Upper lobe of left lung (tissue), 6 donors: ENCODE data around the gene BPTF. TPM values are rescaled to one million over a fixed set of nuclear protein-coding genes. Genes with fewer than 3 reads are reported as not detected.
"Not testable (repeated sequence)": the region's sequence is repeated elsewhere in the genome, so short reads cannot be mapped to it uniquely, and the experiment has no call there.

Source experiments
- ATAC-seq, 2 donors: fragments of 200-7000 bp; cut with Tn5 transposase; one replicate each; pipeline ENCODE4 v1.9.1; 2022; ENCODE audit warnings: mild to moderate bottlenecking in 2 of 2, moderate library complexity in 2 of 2; ENCODE audit not compliant: low FRiP score in 2 of 2
- DNase-seq, 2 donors: peaks; one replicate each; pipeline ENCODE4 v3.0.0-alpha.2; 2019 to 2020
- H3K27ac ChIP-seq, 4 donors: fragments of 200-600 bp; sonication (generic); one replicate each; pipeline ENCODE4 v1.5.1; 2016 to 2019
- H3K27me3 ChIP-seq, 4 donors: fragments of 200-600 bp; sonication (generic); one replicate each; pipeline ENCODE4 v1.5.1; 2017 to 2019
- H3K36me3 ChIP-seq, 4 donors: fragments of 200-600 bp; sonication (generic); one replicate each; pipeline ENCODE4 v1.5.1; 2016 to 2019
- H3K4me1 ChIP-seq, 4 donors: fragments of 200-600 bp; sonication (generic); one replicate each; pipeline ENCODE4 v1.5.1; 2018 to 2019
- H3K4me3 ChIP-seq, 4 donors: fragments of 200-600 bp; sonication (generic); one replicate each; pipeline ENCODE4 v1.5.1; 2017 to 2019; ENCODE audit warnings: mild to moderate bottlenecking in 2 of 4, moderate library complexity in 1 of 4
- H3K9me3 ChIP-seq, 4 donors: fragments of 200-600 bp; sonication (generic); one replicate each; pipeline ENCODE4 v1.5.1; 2018 to 2019
- EP300 ChIP-seq, 4 donors: sonication (generic); formaldehyde crosslinking; IDR thresholded peaks; one replicate each; pipeline ENCODE4 v1.5.1; 2017; ENCODE audit warnings: antibody characterized with exemption in 4 of 4, control low read depth in 2 of 4
- POLR2A ChIP-seq, 4 donors: fragments of 450-650 bp; IDR thresholded peaks; one replicate each; pipeline ENCODE4 v1.5.1; 2016 to 2017; ENCODE audit warnings: antibody characterized with exemption in 4 of 4, mild to moderate bottlenecking in 2 of 4
- POLR2AphosphoS5 ChIP-seq, 2 donors: sonication (generic); formaldehyde crosslinking; IDR thresholded peaks; one replicate each; pipeline ENCODE4 v1.5.1; 2017; ENCODE audit warnings: antibody characterized with exemption in 2 of 2
- whole genome bisulfite sequencing, 2 donors: methylation state at CpG; one replicate each; pipeline ENCODE4 v1.1.5; 2017 to 2018; 5-methylcytosine and 5-hydroxymethylcytosine counted together
- total RNA-seq, 6 donors: library from RNA; depleted of rRNA in 4 of 6; stranded (reverse); fragments of >200 nt in 4 of 6; gene quantifications; one replicate each; pipeline versions ENCODE4 v1.1.0 to v1.2.1, GENCODE V29; 2016 to 2021
- TF ChIP-seq, protein P1 (sequence below), 6 experiments: fragments of 450-650 bp in 4 of 6; fragments of 200-600 bp in 2 of 6; sonication (generic) in 2 of 6; IDR thresholded peaks; one replicate each; pipeline ENCODE4 v1.5.1; 2016 to 2019; ENCODE audit warnings: antibody characterized with exemption in 6 of 6
- donor health status: DM: no; HTN: no; CAD: no; lungs with moderate emphysema.
- donor health status: DM: no; HTN: yes; CAD: no; lungs with severe emphysema.

Gene BPTF
- total RNA-seq, 6 donors from 2014 or later, result 67.3 to 163 (median 79.7) TPM

GRCh38 chr17:67825627-67826601, 611 bp downstream of the BPTF start:
- not testable (repeated sequence) for H3K9me3 ChIP-seq, H3K27me3 ChIP-seq, H3K36me3 ChIP-seq
- TF ChIP-seq POLR2A (IDR thresholded peaks at IDR 0.05), result peak in 1 of 4 donors; percentile 40
- Histone ChIP-seq H3K4me3 (peak overlapping the region; percentile 53 to 93 (median 86)), H3K27ac (peak overlapping the region; percentile 90 to 100 (median 97)), H3K4me1 (peaks cover 36 to 50% (median 36%) of the 10 kb centered on the region in 4 donors)
- peak; percentile 34 to 92 for DNase-seq
- WGBS, 2 donors, result 1% methylated on average over 32 to 39 of the region's 94 CpGs
- ATAC-seq, result peak; percentile 58 to 65

GRCh38 chr17:67829331-67829730, 4.0 kb downstream of the BPTF start:
- H3K27me3 ChIP-seq, result no peaks in the 10 kb centered on the region
- H3K4me3 ChIP-seq, result no peak overlapping the region
- no peaks in the 10 kb centered on the region for H3K9me3 ChIP-seq
- H3K27ac ChIP-seq, result no peak overlapping the region
- H3K36me3 ChIP-seq, result no peaks in the 10 kb centered on the region
- DNase-seq, result no peak
- TF ChIP-seq, protein P1, sequence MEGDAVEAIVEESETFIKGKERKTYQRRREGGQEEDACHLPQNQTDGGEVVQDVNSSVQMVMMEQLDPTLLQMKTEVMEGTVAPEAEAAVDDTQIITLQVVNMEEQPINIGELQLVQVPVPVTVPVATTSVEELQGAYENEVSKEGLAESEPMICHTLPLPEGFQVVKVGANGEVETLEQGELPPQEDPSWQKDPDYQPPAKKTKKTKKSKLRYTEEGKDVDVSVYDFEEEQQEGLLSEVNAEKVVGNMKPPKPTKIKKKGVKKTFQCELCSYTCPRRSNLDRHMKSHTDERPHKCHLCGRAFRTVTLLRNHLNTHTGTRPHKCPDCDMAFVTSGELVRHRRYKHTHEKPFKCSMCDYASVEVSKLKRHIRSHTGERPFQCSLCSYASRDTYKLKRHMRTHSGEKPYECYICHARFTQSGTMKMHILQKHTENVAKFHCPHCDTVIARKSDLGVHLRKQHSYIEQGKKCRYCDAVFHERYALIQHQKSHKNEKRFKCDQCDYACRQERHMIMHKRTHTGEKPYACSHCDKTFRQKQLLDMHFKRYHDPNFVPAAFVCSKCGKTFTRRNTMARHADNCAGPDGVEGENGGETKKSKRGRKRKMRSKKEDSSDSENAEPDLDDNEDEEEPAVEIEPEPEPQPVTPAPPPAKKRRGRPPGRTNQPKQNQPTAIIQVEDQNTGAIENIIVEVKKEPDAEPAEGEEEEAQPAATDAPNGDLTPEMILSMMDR (IDR thresholded peaks at IDR 0.05), result no peak
- TF ChIP-seq POLR2A (IDR thresholded peaks at IDR 0.05), result no peak
- TF ChIP-seq POLR2AphosphoS5 (IDR thresholded peaks at IDR 0.05), result no peak
- TF ChIP-seq EP300 (IDR thresholded peaks at IDR 0.05), result no peak
- ATAC-seq, result no peak
- peaks cover 38 to 66% (median 49%) of the 10 kb centered on the region in 4 donors for H3K4me1 ChIP-seq
- WGBS, 2 donors, result 17 to 32% methylated on average over 7 of the region's 7 CpGs

GRCh38 chr17:67830440-67830839, 5.1 kb downstream of the BPTF start:
- WGBS, 2 donors, result 60 to 64% methylated on average over 6 of the region's 6 CpGs
- Histone ChIP-seq H3K4me3 (no peak overlapping the region), H3K4me1 (peaks cover 39 to 64% (median 53%) of the 10 kb centered on the region in 4 donors), H3K27me3 (no peaks in the 10 kb centered on the region), H3K27ac (no peak overlapping the region), H3K9me3 (no peaks in the 10 kb centered on the region), H3K36me3 (no peaks in the 10 kb centered on the region)
- DNase-seq, result peak in 1 of 2 donors; percentile 27
- TF ChIP-seq POLR2A (IDR thresholded peaks at IDR 0.05) (no peak), EP300 (IDR thresholded peaks at IDR 0.05) (no peak), POLR2AphosphoS5 (IDR thresholded peaks at IDR 0.05) (no peak)
- TF ChIP-seq, protein P1 (IDR thresholded peaks at IDR 0.05), result no peak
- peak in 1 of 2 donors; percentile 36 for ATAC-seq

- DNase-seq (no peak), ATAC-seq (no peak)
- no peaks in the 10 kb centered on the region for H3K36me3 ChIP-seq
- WGBS, 2 donors, result 73 to 74% methylated on average over 4 of the region's 4 CpGs
- H3K4me3 ChIP-seq, result no peak overlapping the region
- peaks cover 45 to 72% (median 58%) of the 10 kb centered on the region in 4 donors for H3K4me1 ChIP-seq
- TF ChIP-seq, protein P1 (IDR thresholded peaks at IDR 0.05), result no peak
- TF ChIP-seq EP300 (IDR thresholded peaks at IDR 0.05), result no peak
- no peak for TF ChIP-seq POLR2A (IDR thresholded peaks at IDR 0.05)
- TF ChIP-seq POLR2AphosphoS5 (IDR thresholded peaks at IDR 0.05), result no peak
- H3K27ac ChIP-seq, result no peak overlapping the region
- no peaks in the 10 kb centered on the region for H3K27me3 ChIP-seq
- no peaks in the 10 kb centered on the region for H3K9me3 ChIP-seq
Observed at GRCh38 chr17:67831268-67831667, 6.0 kb downstream of the BPTF start.

GRCh38 chr17:67833134-67833533, 7.8 kb downstream of the BPTF start:
- TF ChIP-seq POLR2A (IDR thresholded peaks at IDR 0.05), result no peak
- no peak for TF ChIP-seq POLR2AphosphoS5 (IDR thresholded peaks at IDR 0.05)
- TF ChIP-seq, protein P1 (IDR thresholded peaks at IDR 0.05), result no peak
- TF ChIP-seq EP300 (IDR thresholded peaks at IDR 0.05), result no peak
- H3K9me3 ChIP-seq, result no peaks in the 10 kb centered on the region
- WGBS, 2 donors, result 92 to 93% methylated on average over 3 of the region's 3 CpGs

More at GRCh38 chr17:67833134-67833533, 7.8 kb downstream of the BPTF start:
- Histone ChIP-seq H3K4me1 (peaks cover 39 to 71% (median 52%) of the 10 kb centered on the region in 4 donors), H3K4me3 (no peak overlapping the region), H3K36me3 (no peaks in the 10 kb centered on the region), H3K27ac (no peak overlapping the region), H3K27me3 (no peaks in the 10 kb centered on the region)
- DNase-seq, result no peak
- no peak for ATAC-seq
